WTC11 (cell line): ENCODE measurements around the gene CALR3. TPM values are rescaled to one million over a fixed set of nuclear protein-coding genes. Genes with fewer than 3 reads are reported as not detected.
"Not testable (repeated sequence)": the region's sequence is repeated elsewhere in the genome, so short reads cannot be mapped to it uniquely, and the experiment has no call there.

ENCODE experiments used
- ATAC-seq: fragments of 200-7000 bp; cut with Tn5 transposase; 2 replicates; pipeline ENCODE4 v1.10.0; 2021; ENCODE audit warnings: mild to moderate bottlenecking, moderate library complexity
- CTCF ChIA-PET: fragments of 300-600 bp; sonication (Branson Sonifier 250); formaldehyde crosslinking; loops from one replicate; lab custom pipeline; 2021; ENCODE audit warnings: antibody characterized with exemption; lab: Charles Lee
- POLR2A ChIA-PET: fragments of 350-600 bp; sonication (Branson Sonifier 250); formaldehyde crosslinking; loops from one replicate; lab custom pipeline; 2021; ENCODE audit warnings: antibody characterized with exemption; lab: Charles Lee
- DNase-seq: peaks from one replicate; pipeline ENCODE4 v3.0.0; 2021; ENCODE audit warnings: low spot score
- H3K27ac Mint-ChIP-seq: 2 replicates; pipeline ENCODE4 v1.8.0; 2021; ENCODE audit warnings: mixed read lengths
- H3K27me3 Mint-ChIP-seq: 2 replicates; pipeline ENCODE4 v1.8.0; 2021; ENCODE audit warnings: low read depth, mild to moderate bottlenecking, moderate library complexity, mixed read lengths
- H3K36me3 Mint-ChIP-seq: 2 replicates; pipeline ENCODE4 v1.8.0; 2021; ENCODE audit warnings: mixed read lengths
- H3K4me1 Mint-ChIP-seq: 2 replicates; pipeline ENCODE4 v1.8.0; 2022; ENCODE audit warnings: mixed read lengths
- H3K4me3 Mint-ChIP-seq: 2 replicates; pipeline ENCODE4 v1.8.0; 2021; ENCODE audit warnings: mild to moderate bottlenecking, moderate library complexity, mixed read lengths
- H3K9me3 Mint-ChIP-seq: 2 replicates; pipeline ENCODE4 v1.8.0; 2021; ENCODE audit warnings: mixed read lengths
- EMX1 ChIP-seq: fragments of 250-450 bp; sonication (Bioruptor Pico); IDR thresholded peaks from 2 replicates; pipeline ENCODE4 v1.8.0; 2021; ENCODE audit warnings: mild to moderate bottlenecking
- ESRRA ChIP-seq: sonication (generic); formaldehyde crosslinking; IDR thresholded peaks from 2 replicates; pipeline ENCODE4 v1.8.1; 2022; ENCODE audit warnings: mild to moderate bottlenecking, missing genetic modification reagents, borderline replicate concordance
- ETV6 ChIP-seq: sonication (generic); formaldehyde crosslinking; IDR thresholded peaks from 2 replicates; pipeline ENCODE4 v1.8.1; 2022; ENCODE audit warnings: mild to moderate bottlenecking, missing genetic modification reagents
- NFATC4 ChIP-seq: fragments of 250-450 bp; sonication (Bioruptor Pico); IDR thresholded peaks from 2 replicates; pipeline ENCODE4 v1.9.0; 2021; ENCODE audit warnings: mild to moderate bottlenecking
- NR1H2 ChIP-seq: sonication (generic); formaldehyde crosslinking; IDR thresholded peaks from 2 replicates; pipeline ENCODE4 v1.9.0; 2021; ENCODE audit warnings: mild to moderate bottlenecking, moderate library complexity, missing genetic modification reagents
- RELA ChIP-seq: sonication (generic); formaldehyde crosslinking; IDR thresholded peaks from 2 replicates; pipeline ENCODE4 v1.8.1; 2022; ENCODE audit warnings: missing genetic modification reagents, mild to moderate bottlenecking, borderline replicate concordance
- RORB ChIP-seq: fragments of 250-450 bp; sonication (Bioruptor Pico); IDR thresholded peaks from 2 replicates; pipeline ENCODE4 v1.9.0; 2021; ENCODE audit warnings: mild to moderate bottlenecking
- SOX15 ChIP-seq: fragments of 250-450 bp; sonication (Bioruptor Pico); IDR thresholded peaks from 2 replicates; pipeline ENCODE4 v1.9.0; 2021; ENCODE audit warnings: mild to moderate bottlenecking
- TCF7 ChIP-seq: sonication (generic); formaldehyde crosslinking; IDR thresholded peaks from 2 replicates; pipeline ENCODE4 v1.8.0; 2022; ENCODE audit warnings: mild to moderate bottlenecking, low read depth, missing genetic modification reagents, moderate library complexity
- TEAD1 ChIP-seq: sonication (generic); formaldehyde crosslinking; IDR thresholded peaks from 2 replicates; pipeline ENCODE4 v1.8.0; 2022; ENCODE audit warnings: mild to moderate bottlenecking, missing genetic modification reagents
- ZNF121 ChIP-seq: sonication (generic); formaldehyde crosslinking; IDR thresholded peaks from 2 replicates; pipeline ENCODE4 v1.8.0; 2023; ENCODE audit warnings: missing genetic modification reagents
- ZNF396 ChIP-seq: fragments of 250-450 bp; sonication (Bioruptor Pico); IDR thresholded peaks from 2 replicates; pipeline ENCODE4 v1.8.0; 2021; ENCODE audit warnings: mild to moderate bottlenecking, moderate library complexity, borderline replicate concordance
- ZNF416 ChIP-seq: fragments of 250-450 bp; sonication (Bioruptor Pico); IDR thresholded peaks from 2 replicates; pipeline ENCODE4 v1.9.0; 2021; ENCODE audit warnings: mild to moderate bottlenecking, inconsistent platforms
- ZNF671 ChIP-seq: fragments of 250-450 bp; sonication (Bioruptor Pico); IDR thresholded peaks from 2 replicates; pipeline ENCODE4 v1.8.0; 2021; ENCODE audit warnings: mild to moderate bottlenecking
- total RNA-seq: library from RNA; stranded (reverse); gene quantifications from 3 replicates; pipeline ENCODE4 v1.2.3, GENCODE V29; 2021
- TF ChIP-seq, protein P1 (sequence below): sonication (generic); formaldehyde crosslinking; IDR thresholded peaks from 2 replicates; pipeline ENCODE4 v1.8.1; 2022; ENCODE audit warnings: low read depth, mild to moderate bottlenecking, moderate library complexity, missing genetic modification reagents, borderline replicate concordance
- TF ChIP-seq, protein P2 (sequence below): sonication (generic); formaldehyde crosslinking; IDR thresholded peaks from 2 replicates; pipeline ENCODE4 v1.8.0; 2023; ENCODE audit warnings: mild to moderate bottlenecking, missing genetic modification reagents
- TF ChIP-seq, protein P3 (sequence below): sonication (generic); formaldehyde crosslinking; conservative IDR thresholded peaks from 2 replicates; pipeline ENCODE4 v1.8.1; 2023; ENCODE audit warnings: mild to moderate bottlenecking, low read depth, missing genetic modification reagents, moderate library complexity
- TF ChIP-seq, protein P4 (sequence below): fragments of 200-600 bp; IDR thresholded peaks from 2 replicates; pipeline ENCODE4 v1.8.0; 2022; ENCODE audit warnings: antibody characterized with exemption
- TF ChIP-seq, protein P5 (sequence below): fragments of 250-450 bp; sonication (Bioruptor Pico); IDR thresholded peaks from 2 replicates; pipeline ENCODE4 v1.9.0; 2021; ENCODE audit warnings: mild to moderate bottlenecking
- TF ChIP-seq, protein P6 (sequence below): sonication (generic); formaldehyde crosslinking; IDR thresholded peaks from 2 replicates; pipeline ENCODE4 v1.8.1; 2022; ENCODE audit warnings: mild to moderate bottlenecking, moderate library complexity, missing genetic modification reagents

Gene CALR3
- total RNA-seq, 1 experiment from 2014 or later, result 0.87 TPM

DNA sequence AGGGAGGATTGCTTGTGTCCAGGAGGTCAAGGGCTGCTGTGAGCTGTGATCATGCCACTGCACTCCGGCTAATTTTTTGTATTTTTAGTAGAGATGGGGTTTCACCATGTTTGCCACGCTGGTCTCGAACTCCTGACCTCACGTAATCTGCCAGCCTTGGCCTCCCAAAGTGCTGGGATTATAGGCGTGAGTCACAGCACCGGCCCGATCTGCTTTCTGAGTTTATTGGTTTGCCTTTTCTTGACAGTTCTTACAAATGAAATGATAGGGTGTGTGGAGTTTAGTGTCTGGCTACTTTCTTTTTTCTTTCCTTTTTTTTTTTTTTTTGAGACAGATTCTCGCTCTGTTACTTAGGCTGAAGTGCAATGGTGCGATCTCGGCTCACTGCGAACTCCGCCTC, 1.1 kb upstream of the CALR3 start:
- TF ChIP-seq, protein P1, sequence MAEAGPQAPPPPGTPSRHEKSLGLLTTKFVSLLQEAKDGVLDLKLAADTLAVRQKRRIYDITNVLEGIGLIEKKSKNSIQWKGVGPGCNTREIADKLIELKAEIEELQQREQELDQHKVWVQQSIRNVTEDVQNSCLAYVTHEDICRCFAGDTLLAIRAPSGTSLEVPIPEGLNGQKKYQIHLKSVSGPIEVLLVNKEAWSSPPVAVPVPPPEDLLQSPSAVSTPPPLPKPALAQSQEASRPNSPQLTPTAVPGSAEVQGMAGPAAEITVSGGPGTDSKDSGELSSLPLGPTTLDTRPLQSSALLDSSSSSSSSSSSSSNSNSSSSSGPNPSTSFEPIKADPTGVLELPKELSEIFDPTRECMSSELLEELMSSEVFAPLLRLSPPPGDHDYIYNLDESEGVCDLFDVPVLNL (CRISPR knock-in tag), result no peak
- TF ChIP-seq ESRRA (CRISPR knock-in tag) (no peak), ZNF671 (CRISPR knock-in tag) (no peak), RORB (CRISPR knock-in tag) (no peak), ZNF396 (CRISPR knock-in tag) (no peak)
- TF ChIP-seq, all 79 proteins: peak for 0
- Mint-ChIP-seq H3K9me3 (no peaks in the 10 kb centered on the region), H3K27me3 (no peaks in the 10 kb centered on the region), H3K36me3 (peaks cover 4% of the 10 kb centered on the region), H3K4me1 (peaks cover 11% of the 10 kb centered on the region), H3K27ac (no peak overlapping the region), H3K4me3 (peak overlapping the region; percentile 91)
- DNase-seq (no peak), ATAC-seq (no peak)
- ChIA-PET POLR2A (no interaction called here), CTCF (interaction anchor here (0.8 to 2.1 kb wide), 3 partner anchors 18 to 55 kb away, joined by 3 to 20 read pairs (median 10); no protein-coding TSS in a partner anchor)

DNA sequence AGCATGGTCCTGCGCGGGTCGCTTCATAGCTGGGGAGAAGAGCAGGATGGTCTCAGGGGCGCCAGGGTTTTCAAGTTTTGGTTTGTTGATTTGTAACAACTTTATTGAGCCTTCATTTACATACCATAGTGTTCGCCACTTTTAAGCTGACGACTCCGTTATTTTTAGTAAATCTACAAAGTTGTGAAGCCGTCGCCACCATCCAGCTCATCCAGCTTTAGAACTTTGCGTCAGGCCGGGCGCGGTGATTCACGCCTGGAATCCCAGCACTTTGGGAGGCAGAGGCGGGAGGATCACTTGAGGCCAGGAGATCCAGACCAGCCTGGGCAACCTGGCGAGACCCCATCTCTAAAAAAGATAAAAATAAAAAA, 631 bp upstream of the CALR3 start:
- ATAC-seq (no peak), DNase-seq (no peak)
- Mint-ChIP-seq H3K4me3 (peak overlapping the region; percentile 91), H3K27me3 (no peaks in the 10 kb centered on the region), H3K27ac (no peak overlapping the region), H3K9me3 (no peaks in the 10 kb centered on the region), H3K4me1 (peaks cover 11% of the 10 kb centered on the region), H3K36me3 (peaks cover 4% of the 10 kb centered on the region)
- 0 out of 2 replicates have a peak, but pooled peaks have one; percentile 3 for TF ChIP-seq ZNF121
- TF ChIP-seq, protein P2, sequence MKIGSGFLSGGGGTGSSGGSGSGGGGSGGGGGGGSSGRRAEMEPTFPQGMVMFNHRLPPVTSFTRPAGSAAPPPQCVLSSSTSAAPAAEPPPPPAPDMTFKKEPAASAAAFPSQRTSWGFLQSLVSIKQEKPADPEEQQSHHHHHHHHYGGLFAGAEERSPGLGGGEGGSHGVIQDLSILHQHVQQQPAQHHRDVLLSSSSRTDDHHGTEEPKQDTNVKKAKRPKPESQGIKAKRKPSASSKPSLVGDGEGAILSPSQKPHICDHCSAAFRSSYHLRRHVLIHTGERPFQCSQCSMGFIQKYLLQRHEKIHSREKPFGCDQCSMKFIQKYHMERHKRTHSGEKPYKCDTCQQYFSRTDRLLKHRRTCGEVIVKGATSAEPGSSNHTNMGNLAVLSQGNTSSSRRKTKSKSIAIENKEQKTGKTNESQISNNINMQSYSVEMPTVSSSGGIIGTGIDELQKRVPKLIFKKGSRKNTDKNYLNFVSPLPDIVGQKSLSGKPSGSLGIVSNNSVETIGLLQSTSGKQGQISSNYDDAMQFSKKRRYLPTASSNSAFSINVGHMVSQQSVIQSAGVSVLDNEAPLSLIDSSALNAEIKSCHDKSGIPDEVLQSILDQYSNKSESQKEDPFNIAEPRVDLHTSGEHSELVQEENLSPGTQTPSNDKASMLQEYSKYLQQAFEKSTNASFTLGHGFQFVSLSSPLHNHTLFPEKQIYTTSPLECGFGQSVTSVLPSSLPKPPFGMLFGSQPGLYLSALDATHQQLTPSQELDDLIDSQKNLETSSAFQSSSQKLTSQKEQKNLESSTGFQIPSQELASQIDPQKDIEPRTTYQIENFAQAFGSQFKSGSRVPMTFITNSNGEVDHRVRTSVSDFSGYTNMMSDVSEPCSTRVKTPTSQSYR, result no peak
- ChIA-PET CTCF (interaction anchor here (0.8 to 2.1 kb wide), 6 partner anchors 10 to 114 kb away, joined by 3 to 20 read pairs (median 4); no protein-coding TSS in a partner anchor), POLR2A (interaction anchor here (0.7 kb wide), 1 partner anchor 17 kb away, joined by 4 read pairs; no protein-coding TSS in a partner anchor)

DNA sequence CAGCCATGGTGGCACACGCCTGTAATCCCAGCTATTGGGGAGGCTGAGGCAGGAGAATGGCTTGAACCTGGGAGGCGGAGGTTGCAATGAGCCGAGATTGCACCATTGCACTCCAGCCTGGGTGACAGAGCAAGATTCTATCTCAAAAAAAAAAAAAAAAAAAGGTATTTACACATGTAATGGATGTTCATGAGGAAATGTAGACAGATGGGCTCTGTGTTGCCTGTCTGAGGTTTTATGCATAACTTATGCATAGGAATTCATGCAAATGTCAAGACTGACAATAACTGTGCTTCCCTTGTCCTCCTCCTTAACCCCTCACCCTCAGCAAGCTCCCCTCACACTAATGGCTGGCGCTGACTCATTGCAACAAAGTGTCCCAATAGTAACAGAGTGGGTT, 9.5 kb downstream of the CALR3 start:
- H3K9me3 Mint-ChIP-seq, DNase-seq, H3K27me3 Mint-ChIP-seq, H3K4me3 Mint-ChIP-seq, H3K4me1 Mint-ChIP-seq, H3K36me3 Mint-ChIP-seq, ATAC-seq, H3K27ac Mint-ChIP-seq, POLR2A ChIA-PET: not testable (repeated sequence)
- CTCF ChIA-PET, result interaction anchor here (0.5 to 1.6 kb wide), 4 partner anchors 10 to 174 kb away, joined by 3 to 6 read pairs (median 4); partner anchors contain the start of genes C19orf44 and CALR3

DNA sequence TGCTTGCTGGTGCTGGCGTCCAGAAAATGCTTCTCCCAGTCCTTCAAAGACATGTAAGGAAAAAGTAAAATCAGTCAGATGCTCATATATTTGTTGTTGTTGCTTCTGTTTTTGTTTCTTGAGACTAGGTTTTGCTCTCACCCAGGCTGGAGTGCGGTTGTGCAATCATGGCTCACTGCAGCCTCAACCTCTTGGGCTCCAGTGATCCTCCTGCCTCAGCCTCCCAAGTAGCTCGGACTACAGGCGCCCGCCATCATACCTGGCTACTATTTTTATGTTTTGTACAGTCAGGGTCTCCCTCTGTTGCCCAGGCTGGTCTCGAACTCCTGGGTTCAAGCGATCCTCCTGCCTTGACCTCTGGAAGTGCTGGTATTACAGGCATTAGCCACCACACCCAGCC, 13.2 kb downstream of the CALR3 start:
- no peak overlapping the region for H3K27ac Mint-ChIP-seq
- H3K27me3 Mint-ChIP-seq, result no peaks in the 10 kb centered on the region; the same call in 1 of the 2 replicates
- H3K4me3 Mint-ChIP-seq, result no peak overlapping the region
- no peaks in the 10 kb centered on the region for H3K4me1 Mint-ChIP-seq
- ATAC-seq (no peak), DNase-seq (no peak)
- ChIA-PET POLR2A (no interaction called here), CTCF (no interaction called here)
- no peaks in the 10 kb centered on the region for H3K9me3 Mint-ChIP-seq
- H3K36me3 Mint-ChIP-seq, result no peaks in the 10 kb centered on the region
- no peak for TF ChIP-seq ETV6
- TF ChIP-seq RORB (CRISPR knock-in tag), result no peak
- TF ChIP-seq ZNF671 (CRISPR knock-in tag), result no peak
- TF ChIP-seq SOX15 (CRISPR knock-in tag), result no peak
- TF ChIP-seq NR1H2 (CRISPR knock-in tag), result no peak
- TF ChIP-seq TEAD1, result no peak
- no peak for TF ChIP-seq TCF7 (CRISPR knock-in tag)
- TF ChIP-seq, protein P3, sequence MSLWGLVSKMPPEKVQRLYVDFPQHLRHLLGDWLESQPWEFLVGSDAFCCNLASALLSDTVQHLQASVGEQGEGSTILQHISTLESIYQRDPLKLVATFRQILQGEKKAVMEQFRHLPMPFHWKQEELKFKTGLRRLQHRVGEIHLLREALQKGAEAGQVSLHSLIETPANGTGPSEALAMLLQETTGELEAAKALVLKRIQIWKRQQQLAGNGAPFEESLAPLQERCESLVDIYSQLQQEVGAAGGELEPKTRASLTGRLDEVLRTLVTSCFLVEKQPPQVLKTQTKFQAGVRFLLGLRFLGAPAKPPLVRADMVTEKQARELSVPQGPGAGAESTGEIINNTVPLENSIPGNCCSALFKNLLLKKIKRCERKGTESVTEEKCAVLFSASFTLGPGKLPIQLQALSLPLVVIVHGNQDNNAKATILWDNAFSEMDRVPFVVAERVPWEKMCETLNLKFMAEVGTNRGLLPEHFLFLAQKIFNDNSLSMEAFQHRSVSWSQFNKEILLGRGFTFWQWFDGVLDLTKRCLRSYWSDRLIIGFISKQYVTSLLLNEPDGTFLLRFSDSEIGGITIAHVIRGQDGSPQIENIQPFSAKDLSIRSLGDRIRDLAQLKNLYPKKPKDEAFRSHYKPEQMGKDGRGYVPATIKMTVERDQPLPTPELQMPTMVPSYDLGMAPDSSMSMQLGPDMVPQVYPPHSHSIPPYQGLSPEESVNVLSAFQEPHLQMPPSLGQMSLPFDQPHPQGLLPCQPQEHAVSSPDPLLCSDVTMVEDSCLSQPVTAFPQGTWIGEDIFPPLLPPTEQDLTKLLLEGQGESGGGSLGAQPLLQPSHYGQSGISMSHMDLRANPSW (CRISPR knock-in tag), result no peak
- no peak for TF ChIP-seq RELA
- TF ChIP-seq, protein P4, sequence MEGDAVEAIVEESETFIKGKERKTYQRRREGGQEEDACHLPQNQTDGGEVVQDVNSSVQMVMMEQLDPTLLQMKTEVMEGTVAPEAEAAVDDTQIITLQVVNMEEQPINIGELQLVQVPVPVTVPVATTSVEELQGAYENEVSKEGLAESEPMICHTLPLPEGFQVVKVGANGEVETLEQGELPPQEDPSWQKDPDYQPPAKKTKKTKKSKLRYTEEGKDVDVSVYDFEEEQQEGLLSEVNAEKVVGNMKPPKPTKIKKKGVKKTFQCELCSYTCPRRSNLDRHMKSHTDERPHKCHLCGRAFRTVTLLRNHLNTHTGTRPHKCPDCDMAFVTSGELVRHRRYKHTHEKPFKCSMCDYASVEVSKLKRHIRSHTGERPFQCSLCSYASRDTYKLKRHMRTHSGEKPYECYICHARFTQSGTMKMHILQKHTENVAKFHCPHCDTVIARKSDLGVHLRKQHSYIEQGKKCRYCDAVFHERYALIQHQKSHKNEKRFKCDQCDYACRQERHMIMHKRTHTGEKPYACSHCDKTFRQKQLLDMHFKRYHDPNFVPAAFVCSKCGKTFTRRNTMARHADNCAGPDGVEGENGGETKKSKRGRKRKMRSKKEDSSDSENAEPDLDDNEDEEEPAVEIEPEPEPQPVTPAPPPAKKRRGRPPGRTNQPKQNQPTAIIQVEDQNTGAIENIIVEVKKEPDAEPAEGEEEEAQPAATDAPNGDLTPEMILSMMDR, result no peak
- no peak for TF ChIP-seq ZNF416
- no peak for TF ChIP-seq EMX1 (CRISPR knock-in tag)
- TF ChIP-seq, protein P5, sequence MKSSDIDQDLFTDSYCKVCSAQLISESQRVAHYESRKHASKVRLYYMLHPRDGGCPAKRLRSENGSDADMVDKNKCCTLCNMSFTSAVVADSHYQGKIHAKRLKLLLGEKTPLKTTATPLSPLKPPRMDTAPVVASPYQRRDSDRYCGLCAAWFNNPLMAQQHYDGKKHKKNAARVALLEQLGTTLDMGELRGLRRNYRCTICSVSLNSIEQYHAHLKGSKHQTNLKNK (CRISPR knock-in tag), result no peak
- TF ChIP-seq, protein P6, sequence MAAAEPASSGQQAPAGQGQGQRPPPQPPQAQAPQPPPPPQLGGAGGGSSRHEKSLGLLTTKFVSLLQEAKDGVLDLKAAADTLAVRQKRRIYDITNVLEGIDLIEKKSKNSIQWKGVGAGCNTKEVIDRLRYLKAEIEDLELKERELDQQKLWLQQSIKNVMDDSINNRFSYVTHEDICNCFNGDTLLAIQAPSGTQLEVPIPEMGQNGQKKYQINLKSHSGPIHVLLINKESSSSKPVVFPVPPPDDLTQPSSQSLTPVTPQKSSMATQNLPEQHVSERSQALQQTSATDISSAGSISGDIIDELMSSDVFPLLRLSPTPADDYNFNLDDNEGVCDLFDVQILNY (CRISPR knock-in tag), result no peak
- no peak for TF ChIP-seq NFATC4 (CRISPR knock-in tag)
